22Rv1 (cell line): Measurements from ENCODE around the gene JDP2.

Experiments
- CTCF ChIP-seq: fragments of 450-650 bp; IDR thresholded peaks from 2 replicates; pipeline ENCODE4 v1.5.1; 2017; ENCODE audit warnings: mild to moderate bottlenecking
- ZFX ChIP-seq: fragments of 450-650 bp; IDR thresholded peaks from 2 replicates; pipeline ENCODE4 v1.6.1; 2017; ENCODE audit warnings: antibody characterized with exemption, borderline replicate concordance

GRCh38 chr14:75449696-75450095 is 21.9 kb downstream of the JDP2 start:
- TF ChIP-seq CTCF (no peak), ZFX (no peak)
